G401.6 (cell line): ENCODE data around the gene PTOV1.

Experiments
- FAIRE-seq: peaks from 2 replicates; lab custom pipeline; 2012; peaks lifted over from hg19 to GRCh38; lab: Jason Lieb, UNC

Gene PTOV1

DNA sequence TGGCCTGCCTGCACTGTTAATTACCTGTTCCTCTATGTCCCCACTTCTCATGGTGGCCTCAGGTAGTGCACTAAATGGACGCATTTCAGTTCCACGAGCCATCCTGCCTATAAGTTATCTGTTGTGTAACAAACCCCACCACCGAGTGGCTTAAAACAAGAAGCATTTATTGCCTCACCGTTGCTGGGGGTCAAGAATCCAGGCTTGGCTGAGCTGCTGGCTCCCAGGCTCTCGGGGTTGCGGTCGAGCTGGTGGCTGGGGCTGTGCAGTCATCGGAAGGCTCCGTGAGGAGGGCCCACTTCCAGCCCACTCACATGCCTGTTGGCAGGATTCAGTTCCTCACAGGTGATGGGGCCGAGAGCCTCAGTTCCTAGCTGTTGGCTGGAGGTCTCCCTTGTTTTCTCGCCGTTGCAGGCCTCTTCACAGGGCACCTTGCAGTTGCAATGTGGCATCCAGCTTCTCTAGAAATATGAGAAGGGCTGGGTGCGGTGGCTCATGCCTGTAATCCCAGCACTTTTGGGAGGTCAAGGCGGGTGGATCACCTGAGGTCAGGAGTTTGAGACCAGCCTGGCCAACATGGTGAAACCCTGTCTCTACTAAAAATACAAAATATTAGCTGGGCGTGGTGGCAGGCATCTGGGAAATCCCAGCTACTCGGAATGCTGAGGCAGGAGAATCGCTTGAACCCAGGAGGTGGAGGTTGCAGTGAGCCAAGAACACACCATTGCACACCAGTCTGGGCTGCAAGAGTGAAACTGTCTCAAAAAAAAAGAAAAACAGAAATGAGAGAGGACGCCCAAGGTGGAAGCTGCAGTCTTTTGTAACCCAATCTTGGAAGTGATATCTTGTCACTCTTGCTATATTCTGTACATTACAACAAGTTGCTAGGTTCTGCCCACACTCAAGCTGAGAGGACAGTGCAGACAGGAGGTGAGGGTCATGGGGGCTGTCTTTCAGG is 6.5 kb upstream of the PTOV1 start:
- no peak for FAIRE-seq

- FAIRE-seq = no peak
Observed at GRCh38 chr19:49845414-49845813, 5.5 kb upstream of the PTOV1 start.

DNA sequence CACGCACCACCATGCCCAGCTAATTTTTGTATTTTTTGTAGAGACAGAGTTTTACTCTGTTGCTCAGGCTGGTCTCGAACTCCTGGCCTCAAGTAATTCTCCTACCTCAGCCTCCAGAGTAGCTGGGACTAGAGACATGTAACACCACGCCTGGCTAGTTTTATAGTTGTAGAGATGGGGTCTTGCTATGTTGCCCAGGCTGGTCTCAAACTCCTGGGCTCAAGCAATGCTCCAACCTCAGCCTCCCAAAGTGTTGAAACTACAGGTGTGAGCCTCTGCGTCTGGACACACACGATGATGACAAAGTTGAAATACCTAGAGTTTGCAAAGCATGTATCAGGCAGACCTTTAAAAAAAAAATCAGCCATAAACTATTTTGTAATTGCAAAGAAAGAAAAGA is 4.6 kb upstream of the PTOV1 start:
- FAIRE-seq = no peak

DNA sequence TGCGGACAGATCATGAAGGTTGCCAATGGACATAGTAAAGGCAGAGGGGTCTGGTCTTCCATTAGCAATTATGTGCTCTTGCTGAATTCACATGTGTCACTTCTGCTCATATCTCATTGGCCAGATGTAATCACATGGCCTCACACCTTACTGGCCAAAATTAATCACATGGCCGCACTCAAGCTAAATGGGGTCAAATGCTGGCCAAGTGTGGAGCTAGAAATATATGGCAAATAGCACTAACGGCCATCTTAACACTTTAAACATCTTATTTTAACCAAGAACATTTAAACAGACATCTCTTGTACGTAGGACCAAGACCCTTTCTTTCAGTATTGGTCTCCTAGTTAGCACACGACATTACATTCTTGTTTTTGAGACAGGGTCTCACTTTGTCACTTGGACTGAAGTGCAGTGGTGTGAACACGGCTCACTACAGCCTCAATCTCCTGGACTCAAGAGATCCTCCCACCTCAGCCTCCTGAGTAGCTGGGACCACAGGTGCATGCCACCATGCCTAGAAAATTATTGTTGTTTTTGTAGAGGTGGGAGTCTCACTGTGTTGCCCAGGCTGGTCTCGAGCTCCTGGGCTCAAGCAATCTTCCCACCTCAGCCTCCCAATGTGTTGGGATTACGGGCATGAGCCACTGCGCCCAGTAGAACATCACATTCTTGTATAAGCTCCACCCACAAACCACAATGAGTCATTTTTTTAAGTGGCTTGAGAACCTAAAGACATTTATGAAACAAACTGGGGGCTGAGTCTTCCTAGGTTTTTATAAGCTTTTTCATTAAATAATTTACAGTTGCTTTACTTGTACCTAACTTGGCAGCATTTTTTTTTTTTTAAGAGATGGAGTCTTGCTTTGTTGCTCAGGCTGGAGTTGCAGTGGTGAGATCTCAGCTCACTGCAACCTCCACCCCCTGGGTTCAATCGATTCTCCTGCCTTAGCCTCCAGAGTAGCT is 2.9 kb upstream of the PTOV1 start:
- FAIRE-seq = no peak

GRCh38 chr19:49848938-49849337 is 2.0 kb upstream of the PTOV1 start:
- no peak for FAIRE-seq

DNA sequence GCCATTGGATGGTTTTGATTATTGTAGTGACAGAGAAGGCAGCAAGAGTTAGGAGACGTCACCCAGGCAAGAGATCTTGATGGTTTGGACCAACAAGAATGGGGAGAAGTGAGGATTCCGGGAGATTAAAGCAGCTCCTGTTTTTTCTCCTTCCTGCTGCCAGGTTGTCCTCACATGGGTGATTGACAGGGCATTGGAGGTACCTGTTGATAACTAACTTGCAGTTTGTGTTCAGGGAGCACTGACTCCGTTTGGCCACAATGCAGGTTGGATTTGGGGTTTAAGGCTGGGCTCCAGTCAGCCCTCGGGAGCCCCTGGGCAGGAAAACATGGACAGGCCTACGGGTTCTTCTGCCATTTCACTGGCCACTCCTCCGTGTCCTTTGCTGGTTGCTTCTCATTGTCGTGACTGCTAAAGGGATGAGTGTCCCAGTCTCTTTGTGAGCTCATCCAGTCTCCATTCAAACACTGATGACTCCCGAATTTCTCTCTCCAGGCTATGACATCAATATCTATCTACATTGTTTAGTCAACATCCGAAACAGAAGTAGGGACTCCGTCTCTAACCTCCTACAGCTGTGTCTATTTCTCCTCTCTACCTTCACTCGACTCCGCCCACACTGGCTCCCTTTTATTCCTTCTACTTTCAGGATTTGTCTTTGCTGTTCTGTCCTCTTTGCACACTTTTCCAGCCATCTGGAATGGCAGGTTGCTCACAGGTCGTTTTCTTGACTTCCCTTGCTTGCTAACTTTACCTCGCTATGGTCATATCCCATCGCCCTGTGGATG is 1.3 kb upstream of the PTOV1 start:
- no peak for FAIRE-seq

DNA sequence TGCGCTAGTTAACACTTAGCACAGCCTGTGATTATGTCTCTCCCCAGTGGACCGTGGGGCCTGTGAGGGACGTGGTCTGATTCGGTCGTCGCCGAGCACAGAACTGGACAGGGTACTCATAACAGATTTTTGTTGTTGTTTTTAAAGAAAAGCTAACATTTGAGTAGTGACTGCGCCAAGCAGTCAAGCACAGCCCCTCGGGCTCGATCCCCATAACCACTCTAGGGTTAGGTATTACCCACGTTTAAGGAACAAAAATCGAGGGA is 805 bp upstream of the PTOV1 start:
- FAIRE-seq = no peak

DNA sequence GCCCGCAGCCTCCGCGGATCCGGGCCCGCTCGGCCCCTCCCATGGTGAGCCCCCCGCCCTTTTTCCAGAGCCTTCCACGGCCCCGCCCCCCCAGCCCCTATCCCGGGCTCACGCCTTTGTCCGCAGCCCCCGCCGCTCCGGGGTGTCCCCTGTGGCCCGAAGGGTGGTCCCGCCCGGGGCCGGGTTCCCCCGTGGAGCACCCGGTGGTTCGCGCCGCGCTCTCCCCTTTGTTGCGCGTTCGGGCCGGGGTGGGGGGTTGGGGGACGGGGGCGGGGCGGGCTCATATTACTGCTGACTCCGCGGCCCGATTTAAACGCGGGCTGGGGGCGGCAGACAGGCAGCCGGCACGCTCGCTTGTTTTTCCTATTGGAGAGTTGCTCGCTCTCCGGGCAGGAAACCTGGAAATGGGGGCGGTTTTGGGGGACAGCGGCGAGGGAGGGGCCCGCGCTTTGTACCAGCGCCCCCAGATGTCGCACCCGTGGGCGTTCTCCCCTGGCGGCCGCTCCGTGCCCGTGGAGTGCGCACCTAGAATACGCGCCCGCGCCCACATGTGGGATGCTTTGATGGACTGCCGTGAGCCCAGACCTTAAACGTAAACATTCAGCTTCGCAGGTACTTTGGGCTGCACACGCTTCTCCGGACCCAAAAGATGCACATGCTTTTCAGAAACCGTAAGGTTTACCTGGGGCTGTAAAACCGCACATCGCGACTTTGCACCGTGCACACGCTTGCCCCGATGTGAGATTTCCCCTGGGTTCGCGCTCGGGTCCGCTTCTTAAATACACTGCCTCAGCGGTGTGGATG is 699 bp downstream of the PTOV1 start:
- FAIRE-seq = no peak

- no peak for FAIRE-seq
Observed at GRCh38 chr19:49852631-49853126, 1.7 kb downstream of the PTOV1 start.

- no peak for FAIRE-seq
Observed at GRCh38 chr19:49853852-49854377, 3.0 kb downstream of the PTOV1 start.

DNA sequence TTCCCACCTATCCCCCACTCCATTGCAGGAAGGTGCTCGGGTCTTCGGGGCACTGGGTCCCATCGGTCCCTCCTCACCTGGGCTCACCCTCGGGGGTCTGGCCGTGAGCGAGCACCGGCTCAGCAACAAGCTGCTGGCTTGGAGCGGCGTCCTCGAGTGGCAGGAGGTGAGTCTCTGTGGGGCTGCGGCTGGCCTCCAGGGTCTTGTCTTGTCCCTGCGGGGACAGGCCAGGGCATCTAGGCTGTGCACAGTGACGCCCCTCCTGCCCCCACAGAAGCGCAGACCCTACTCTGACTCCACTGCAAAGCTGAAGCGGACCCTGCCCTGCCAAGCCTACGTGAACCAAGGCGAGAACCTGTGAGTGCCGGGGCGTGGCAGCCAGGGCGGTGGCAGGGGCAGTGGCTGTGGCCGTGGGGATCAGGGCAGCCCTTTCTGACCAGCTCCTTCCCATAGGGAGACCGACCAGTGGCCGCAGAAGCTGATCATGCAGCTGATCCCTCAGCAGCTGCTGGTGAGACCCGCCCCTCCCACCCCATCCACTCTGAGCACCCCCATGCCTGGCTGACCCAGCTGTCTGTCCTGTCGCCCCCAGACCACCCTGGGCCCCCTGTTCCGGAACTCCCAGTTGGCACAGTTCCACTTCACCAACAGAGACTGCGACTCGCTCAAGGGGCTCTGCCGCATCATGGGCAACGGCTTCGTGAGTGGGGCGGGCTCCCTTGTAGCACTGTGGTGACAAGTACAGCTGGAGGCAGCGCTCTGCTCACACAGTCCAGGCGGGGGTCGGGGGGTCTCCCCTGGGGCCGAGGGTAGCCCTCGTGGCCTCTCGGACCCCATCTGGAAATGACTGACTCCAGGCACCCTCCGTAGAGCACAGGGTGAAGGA is 3.7 kb downstream of the PTOV1 start:
- no peak for FAIRE-seq

DNA sequence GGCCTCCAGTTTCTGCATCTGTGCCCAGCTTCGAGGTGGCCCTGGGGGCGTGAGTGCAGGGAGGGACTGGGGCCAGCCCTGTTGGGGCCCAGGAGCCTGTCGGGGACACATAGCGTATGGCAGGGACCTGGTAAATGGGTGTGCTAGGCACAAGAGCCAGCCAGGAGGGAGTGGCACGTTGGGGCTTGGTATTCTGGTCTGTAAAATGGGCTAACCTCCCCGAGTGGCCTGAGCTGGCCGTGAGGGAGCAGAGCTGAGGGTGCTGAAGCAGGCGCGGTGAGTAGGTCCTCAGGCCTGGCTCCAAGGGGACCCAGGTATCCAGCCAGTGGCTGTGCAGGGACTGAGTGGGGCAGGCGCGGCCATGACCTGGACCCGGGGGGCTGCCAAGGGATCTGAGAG is 4.3 kb downstream of the PTOV1 start:
- FAIRE-seq = no peak

DNA sequence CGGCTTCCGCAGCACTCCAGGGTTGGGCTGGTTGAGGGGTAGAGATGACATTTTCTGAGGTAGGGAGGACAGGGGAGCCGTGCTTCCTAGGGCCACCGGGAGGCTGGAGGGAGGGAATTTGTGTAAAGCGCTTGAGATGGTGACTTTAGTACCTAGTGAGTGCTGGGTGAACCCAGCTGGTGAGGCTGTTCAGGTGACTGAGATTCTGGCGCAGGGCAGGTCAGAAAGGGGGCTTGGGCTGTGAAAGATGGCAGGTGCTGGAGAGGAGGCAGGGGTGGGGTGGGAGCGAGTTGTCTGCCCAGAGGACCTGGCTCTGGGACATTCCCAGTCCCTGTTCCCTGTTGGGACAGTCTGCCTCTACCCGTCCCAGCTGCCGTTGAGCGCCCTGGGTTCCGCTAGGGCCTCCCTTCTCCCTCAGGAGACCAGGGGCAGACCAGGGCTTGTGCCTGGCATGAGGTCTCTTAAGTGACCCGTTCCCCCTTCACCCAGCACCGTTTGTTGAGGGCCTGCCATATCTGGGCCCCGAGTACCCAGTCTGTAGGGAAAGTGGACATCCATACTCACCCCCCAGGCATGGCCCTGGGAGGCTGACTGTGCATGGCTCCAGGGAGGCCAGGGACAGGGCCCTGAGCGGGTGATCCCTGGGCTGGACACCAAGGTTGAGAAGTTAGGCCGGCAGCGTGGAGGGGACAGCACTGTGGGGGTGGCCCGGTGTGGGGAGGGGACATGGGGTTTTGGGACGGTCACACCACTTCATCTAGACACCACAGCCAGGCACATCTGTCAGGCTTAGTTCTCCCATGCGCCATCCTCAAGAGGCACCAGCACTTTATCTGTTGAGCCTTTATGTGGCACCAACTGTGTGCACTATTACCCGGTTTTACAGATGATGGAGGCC is 5.0 kb downstream of the PTOV1 start:
- FAIRE-seq = no peak

DNA sequence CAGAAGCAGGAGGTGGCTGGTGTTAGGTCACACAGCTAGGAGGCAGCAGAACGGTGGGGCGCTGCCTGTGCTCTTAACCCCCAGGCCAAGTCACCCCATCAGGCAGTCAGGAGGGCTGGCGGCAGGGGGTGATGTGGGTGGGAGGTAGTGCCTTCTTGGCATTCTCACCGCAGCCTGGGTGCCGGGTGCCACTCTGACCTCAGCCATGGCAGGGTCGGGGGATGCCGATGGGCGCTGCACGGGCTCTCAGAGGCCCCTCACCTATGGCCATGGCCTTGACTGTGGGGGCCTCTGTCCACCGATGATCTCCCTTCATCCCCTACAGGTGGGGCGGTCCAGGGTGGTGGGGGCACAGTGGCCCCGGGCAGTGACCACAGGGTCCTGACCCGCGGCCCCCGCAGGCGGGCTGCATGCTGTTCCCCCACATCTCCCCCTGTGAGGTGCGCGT is 5.6 kb downstream of the PTOV1 start:
- no peak for FAIRE-seq

- FAIRE-seq = peak; percentile 86
Observed at GRCh38 chr19:49857061-49857837, 6.3 kb downstream of the PTOV1 start.

DNA sequence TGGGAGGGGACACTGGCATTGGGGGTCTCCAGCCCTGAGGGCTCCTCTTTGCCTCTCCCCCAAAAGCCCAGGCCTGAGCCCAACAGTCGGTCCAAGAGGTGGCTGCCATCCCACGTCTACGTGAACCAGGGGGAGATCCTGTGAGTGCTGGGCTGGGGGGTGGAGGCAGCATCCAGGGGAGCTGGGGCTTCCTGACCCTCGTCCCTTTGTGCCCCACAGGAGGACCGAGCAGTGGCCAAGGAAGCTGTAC is 6.8 kb downstream of the PTOV1 start:
- no peak for FAIRE-seq

DNA sequence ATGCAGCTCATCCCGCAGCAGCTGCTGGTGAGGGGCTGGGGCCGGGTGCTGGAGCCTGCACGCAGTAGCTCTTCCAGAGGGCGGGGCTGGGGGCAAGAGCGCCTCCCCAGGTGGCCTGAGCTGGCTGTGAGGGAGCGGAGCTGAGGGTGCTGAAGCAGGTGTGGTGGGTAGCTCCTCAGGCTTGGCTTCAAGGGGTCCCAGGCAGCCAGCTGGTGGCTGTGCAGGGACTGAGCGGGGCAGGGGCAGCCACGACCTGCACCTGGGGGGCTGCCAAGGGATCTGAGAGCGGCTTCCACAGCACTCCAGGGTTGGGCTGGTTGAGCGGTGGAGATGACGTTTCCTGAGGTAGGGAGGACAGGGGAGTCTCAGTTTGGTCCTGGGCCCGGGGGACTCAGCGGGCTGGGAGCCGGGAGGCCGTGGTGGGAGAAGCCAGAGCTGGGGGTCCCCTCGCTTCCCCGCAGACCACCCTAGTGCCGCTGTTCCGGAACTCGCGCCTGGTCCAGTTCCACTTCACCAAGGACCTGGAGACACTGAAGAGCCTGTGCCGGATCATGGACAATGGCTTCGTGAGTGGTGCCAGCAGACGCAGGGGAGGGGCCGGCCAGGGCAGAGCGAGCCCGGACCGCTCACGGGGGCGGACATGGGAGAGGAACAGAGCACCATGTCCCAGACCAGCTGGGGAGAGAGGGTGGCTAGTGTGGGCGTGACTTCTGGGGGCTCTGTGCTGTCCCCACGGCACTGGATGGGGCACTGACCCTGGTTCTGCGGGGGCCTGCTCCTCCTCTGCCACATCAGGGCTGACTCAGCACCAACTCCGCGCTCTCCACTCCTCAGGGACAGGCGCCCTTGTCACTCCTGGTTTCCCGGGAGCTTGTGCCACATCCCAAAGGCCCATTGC is 7.4 kb downstream of the PTOV1 start:
- FAIRE-seq = no peak
